ENCODE measurements around the gene STX18. TPM values are rescaled to one million over a fixed set of nuclear protein-coding genes. Genes with fewer than 3 reads are reported as not detected.

STX18 gene
- total RNA-seq, 1 experiment from 2014 or later = 20.9 TPM

DNA sequence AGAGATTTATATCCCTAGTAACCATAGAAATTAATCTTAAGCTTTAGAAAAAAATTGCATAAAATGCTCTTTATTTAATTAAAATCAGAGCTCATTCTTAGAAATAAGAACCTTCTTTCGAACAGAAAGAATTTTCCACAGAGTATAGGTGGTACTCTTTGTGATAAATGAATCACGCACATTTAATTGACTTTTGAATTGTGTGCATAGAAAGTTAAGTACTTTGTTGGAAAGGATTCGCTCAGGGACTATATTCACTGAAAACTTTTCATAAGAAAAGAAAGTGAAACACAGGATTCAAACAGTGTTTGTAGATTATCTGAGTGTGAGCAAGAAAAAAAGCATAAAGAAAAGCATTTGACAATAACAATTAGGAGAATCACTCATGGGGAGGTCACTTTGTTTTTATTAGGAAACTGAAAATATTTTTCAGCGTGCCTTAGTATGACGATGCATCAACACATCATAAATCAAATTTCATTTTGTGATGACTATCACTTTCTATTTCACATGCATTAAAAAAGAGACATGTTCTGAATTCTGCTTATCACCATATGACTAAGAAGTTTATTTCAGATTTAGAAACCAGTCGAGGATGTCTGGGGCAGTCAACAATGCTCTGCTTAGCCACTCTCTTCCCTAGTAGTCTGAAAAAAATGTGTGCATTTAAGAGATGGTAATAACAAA lies 49.5 kb downstream of the STX18 start:
- Histone ChIP-seq H2BK120ac (ENCODE audit: low read depth, low read length, poor library complexity, severe bottlenecking) (no peak overlapping the region), H3K23ac (ENCODE audit: insufficient read length, low read depth, low read length) (no peak overlapping the region), H4K91ac (ENCODE audit: insufficient read length, low read depth, low read length) (no peak overlapping the region), H2BK5ac (ENCODE audit: insufficient read length, low read length) (no peak overlapping the region), H4K20me1 (ENCODE audit: control insufficient read depth, insufficient read depth, insufficient read length) (no peaks in the 10 kb centered on the region), H3K4ac (ENCODE audit: low read depth, low read length) (no peak overlapping the region), H2AK5ac (ENCODE audit: insufficient read length, low read length) (no peak overlapping the region), H4K5ac (ENCODE audit: insufficient read length, low read depth, low read length) (no peak overlapping the region), H3T11ph (ENCODE audit: low read length) (no peak overlapping the region), H3K14ac (ENCODE audit: insufficient read depth, low read length) (no peak overlapping the region), H3K9ac (ENCODE audit: extremely low read depth, insufficient read length, low read length) (no peak overlapping the region), H4K8ac (replicated peaks; ENCODE audit: insufficient read length, low read depth, low read length) (no peak overlapping the region), H2BK20ac (ENCODE audit: low read depth, low read length, poor library complexity, severe bottlenecking) (no peak overlapping the region), H3K79me2 (ENCODE audit: insufficient read depth, low read length) (no peaks in the 10 kb centered on the region), H3K79me1 (ENCODE audit: insufficient read depth, low read depth, low read length, poor library complexity, severe bottlenecking) (no peaks in the 10 kb centered on the region), H3K56ac (ENCODE audit: insufficient read length, low read depth, low read length) (no peak overlapping the region), H2AFZ (ENCODE audit: low read length) (no peak overlapping the region), H3K18ac (ENCODE audit: insufficient read length, low read depth, low read length) (no peak overlapping the region), H3K9me3 (ENCODE audit: control insufficient read depth, low read depth, low read length) (no peaks in the 10 kb centered on the region), H3K23me2 (ENCODE audit: insufficient read length, low read depth, low read length, poor library complexity, severe bottlenecking) (no peaks in the 10 kb centered on the region), H3K27ac (ENCODE audit: insufficient read length, low read depth, low read length) (no peak overlapping the region), H3K4me1 (ENCODE audit: insufficient read depth, low read length) (peaks cover 5% of the 10 kb centered on the region; the same call in 1 of the 2 replicates), H2BK12ac (ENCODE audit: insufficient read length, low read depth, low read length) (no peak overlapping the region), H2BK15ac (ENCODE audit: low read depth, low read length) (no peak overlapping the region), H3K4me2 (ENCODE audit: insufficient read depth, insufficient read length, low read length) (no peak overlapping the region), H3K27me3 (ENCODE audit: insufficient read depth, low read length) (no peaks in the 10 kb centered on the region)
- no peak overlapping the region for H3K4me3 Mint-ChIP-seq
- H3K27ac Mint-ChIP-seq = no peak overlapping the region
- H3K4me1 Mint-ChIP-seq = peaks cover 7% of the 10 kb centered on the region in 2 experiments
- H3K36me3 Mint-ChIP-seq (ENCODE audit: insufficient read depth in 1 of 3, low read depth in 3 of 3) = no peaks in the 10 kb centered on the region
- no peaks in the 10 kb centered on the region for H3K27me3 Mint-ChIP-seq (ENCODE audit: low read depth)
- TF ChIP-seq, protein P1, sequence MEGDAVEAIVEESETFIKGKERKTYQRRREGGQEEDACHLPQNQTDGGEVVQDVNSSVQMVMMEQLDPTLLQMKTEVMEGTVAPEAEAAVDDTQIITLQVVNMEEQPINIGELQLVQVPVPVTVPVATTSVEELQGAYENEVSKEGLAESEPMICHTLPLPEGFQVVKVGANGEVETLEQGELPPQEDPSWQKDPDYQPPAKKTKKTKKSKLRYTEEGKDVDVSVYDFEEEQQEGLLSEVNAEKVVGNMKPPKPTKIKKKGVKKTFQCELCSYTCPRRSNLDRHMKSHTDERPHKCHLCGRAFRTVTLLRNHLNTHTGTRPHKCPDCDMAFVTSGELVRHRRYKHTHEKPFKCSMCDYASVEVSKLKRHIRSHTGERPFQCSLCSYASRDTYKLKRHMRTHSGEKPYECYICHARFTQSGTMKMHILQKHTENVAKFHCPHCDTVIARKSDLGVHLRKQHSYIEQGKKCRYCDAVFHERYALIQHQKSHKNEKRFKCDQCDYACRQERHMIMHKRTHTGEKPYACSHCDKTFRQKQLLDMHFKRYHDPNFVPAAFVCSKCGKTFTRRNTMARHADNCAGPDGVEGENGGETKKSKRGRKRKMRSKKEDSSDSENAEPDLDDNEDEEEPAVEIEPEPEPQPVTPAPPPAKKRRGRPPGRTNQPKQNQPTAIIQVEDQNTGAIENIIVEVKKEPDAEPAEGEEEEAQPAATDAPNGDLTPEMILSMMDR (conservative IDR thresholded peaks at IDR 0.05) = no peak
- no peak for DNase-seq
- H3K9me3 Mint-ChIP-seq = no peaks in the 10 kb centered on the region
- no CpG with 5 or more reads among the region's 6 CpGs for WGBS (ENCODE audit: extremely low coverage, insufficient read length, low lambda C conversion rate)
